Measurements from ENCODE around the gene AKAP8L. TPM values are rescaled to one million over a fixed set of nuclear protein-coding genes. Genes with fewer than 3 reads are reported as not detected.
A peak's percentile ranks its signal among the peaks of the same experiment; 100 is the strongest.

AKAP8L gene
- total RNA-seq, 2 experiments from 2014 or later, result 83.1 to 88.8 TPM

GRCh38 chr19:15374105-15374651, 44.6 kb downstream of the AKAP8L start:
- intact Hi-C loops (cut with micrococcal nuclease), result no loop called here
- no peak overlapping the region for H3K27ac Mint-ChIP-seq

GRCh38 chr19:15373644-15374043, 45.1 kb downstream of the AKAP8L start:
- POLR2A ChIA-PET, result no interaction called here
- Mint-ChIP-seq H3K4me1 (ENCODE audit: low read depth) (peaks cover 26% of the 10 kb centered on the region), H3K36me3 (ENCODE audit: low read depth) (peaks cover 33% of the 10 kb centered on the region), H3K27ac (no peak overlapping the region), H3K4me3 (no peak overlapping the region), H3K27me3 (no peaks in the 10 kb centered on the region), H3K9me3 (no peaks in the 10 kb centered on the region)
- DNase-seq (no peak), ATAC-seq (no peak)
- TF ChIP-seq CTCF (IDR thresholded peaks at IDR 0.05), result no peak
- CTCF ChIA-PET, result no interaction called here
- intact Hi-C loops (cut with micrococcal nuclease), result no loop called here

More at GRCh38 chr19:15374105-15374651, 44.6 kb downstream of the AKAP8L start:
- POLR2A ChIA-PET, result interaction anchor here (1.1 kb wide), 1 partner anchor 10 kb away, joined by 3 read pairs; no protein-coding TSS in a partner anchor
- H3K4me3 Mint-ChIP-seq, result no peak overlapping the region
- no peak for DNase-seq
- TF ChIP-seq CTCF (IDR thresholded peaks at IDR 0.05), result no peak
- CTCF ChIA-PET, result no interaction called here
- peaks cover 26% of the 10 kb centered on the region for H3K4me1 Mint-ChIP-seq (ENCODE audit: low read depth)
- no peaks in the 10 kb centered on the region for H3K27me3 Mint-ChIP-seq
- H3K36me3 Mint-ChIP-seq (ENCODE audit: low read depth), result peaks cover 31% of the 10 kb centered on the region
- ATAC-seq, result no peak
- no peaks in the 10 kb centered on the region for H3K9me3 Mint-ChIP-seq

GRCh38 chr19:15372891-15373301, 45.9 kb downstream of the AKAP8L start:
- TF ChIP-seq CTCF (IDR thresholded peaks at IDR 0.05), result no peak
- Mint-ChIP-seq H3K27ac (no peak overlapping the region), H3K4me3 (no peak overlapping the region), H3K36me3 (ENCODE audit: low read depth) (peaks cover 33% of the 10 kb centered on the region), H3K4me1 (ENCODE audit: low read depth) (peaks cover 26% of the 10 kb centered on the region), H3K27me3 (no peaks in the 10 kb centered on the region), H3K9me3 (no peaks in the 10 kb centered on the region)
- intact Hi-C loops (cut with micrococcal nuclease), result no loop called here
- ChIA-PET CTCF (interaction anchor here (1.3 kb wide), 1 partner anchor 183 kb away, joined by 3 read pairs; no protein-coding TSS in a partner anchor), POLR2A (no interaction called here)
- DNase-seq, result no peak
- no peak for ATAC-seq

- Mint-ChIP-seq H3K36me3 (ENCODE audit: low read depth) (peaks cover 32% of the 10 kb centered on the region), H3K4me3 (no peak overlapping the region), H3K9me3 (no peaks in the 10 kb centered on the region), H3K4me1 (ENCODE audit: low read depth) (peaks cover 22% of the 10 kb centered on the region), H3K27me3 (no peaks in the 10 kb centered on the region), H3K27ac (no peak overlapping the region)
- intact Hi-C loops (cut with micrococcal nuclease), result no loop called here
- ChIA-PET POLR2A (interaction anchor here (0.6 kb wide), 1 partner anchor 14 kb away, joined by 3 read pairs; no protein-coding TSS in a partner anchor), CTCF (interaction anchor here (1.3 kb wide), 1 partner anchor 183 kb away, joined by 3 read pairs; no protein-coding TSS in a partner anchor)
- ATAC-seq (no peak), DNase-seq (peak; percentile 24)
- no peak for TF ChIP-seq CTCF (IDR thresholded peaks at IDR 0.05)
Measured at GRCh38 chr19:15372470-15372869, 46.3 kb downstream of the AKAP8L start.

GRCh38 chr19:15371786-15372380, 46.9 kb downstream of the AKAP8L start:
- peaks cover 28% of the 10 kb centered on the region for H3K36me3 Mint-ChIP-seq (ENCODE audit: low read depth)
- CTCF ChIA-PET, result interaction anchor here (1.0 to 1.3 kb wide), 2 partner anchors 180 to 184 kb away, joined by 3 read pairs; no protein-coding TSS in a partner anchor
- TF ChIP-seq CTCF (IDR thresholded peaks at IDR 0.05), result no peak

More at GRCh38 chr19:15371786-15372380, 46.9 kb downstream of the AKAP8L start:
- no peak overlapping the region for H3K27ac Mint-ChIP-seq
- H3K4me1 Mint-ChIP-seq (ENCODE audit: low read depth), result peaks cover 18% of the 10 kb centered on the region
- POLR2A ChIA-PET, result interaction anchor here (0.6 to 2.0 kb wide), 2 partner anchors 11 to 14 kb away, joined by 3 to 5 read pairs; no protein-coding TSS in a partner anchor
- no peaks in the 10 kb centered on the region for H3K27me3 Mint-ChIP-seq
- no peaks in the 10 kb centered on the region for H3K9me3 Mint-ChIP-seq
- H3K4me3 Mint-ChIP-seq, result no peak overlapping the region
- DNase-seq (no peak), ATAC-seq (no peak)
- intact Hi-C loops (cut with micrococcal nuclease), result no loop called here
